GM21360 (cell line): ENCODE data around the gene RANBP17.

Experiments used
- ATAC-seq: cut with Tn5 transposase; IDR thresholded peaks from one replicate; pipeline ENCODE4 v1.9.1; 2021; ENCODE audit warnings: mild to moderate bottlenecking, moderate library complexity; ENCODE audit not compliant: unreplicated experiment

Gene RANBP17

GRCh38 chr5:171344936-171345608 lies 483.3 kb downstream of the RANBP17 start:
- ATAC-seq = no peak
